Heart left ventricle (tissue), 13 donors: ENCODE results near the gene PTH2.

Experiments
- POLR2A ChIP-seq, 2 donors: fragments of 450-650 bp; IDR thresholded peaks; one replicate each; pipeline ENCODE4 v1.6.1; 2017; ENCODE audit warnings: antibody characterized with exemption in 2 of 2, mild to moderate bottlenecking in 2 of 2, moderate library complexity in 2 of 2
- TF ChIP-seq, protein P1 (sequence below), 12 donors: fragments of 200-600 bp; sonication (generic) in 4 of 12; IDR thresholded peaks; one replicate each; pipeline versions ENCODE4 v1.5.0 to v1.8.0; 2018 to 2022; ENCODE audit warnings: antibody characterized with exemption in 12 of 12, mild to moderate bottlenecking in 5 of 12
- donor health status: ischemic (EF 13 %, LVEDD 7.1; RV severe dilation, severe dysfunction).
- donor health status: DM: no; HTN: yes; CAD: no.
- donor health status: DM: no; HTN: no; CAD: no.
- donor health status: ischemic (EF 25% LVEDD 6.9; RV normal size, moderate dysfunction).
- donor health status: ischemic (EF 25% LVEDD 5.7; RV mildly dilated, moderate dysfunction).
- donor health status: ischemic (EF 35%, LVEDD 5.7; RV mildly dilated, moderate dysfunction).
- donor health status: nonischemic (EF 11% LVEDD 7.7; RV severe dilation, severe dysfunction).
- donor health status: DM: yes; HTN: yes; CAD: no.
- donor health status: PGD.
- donor health status: ischemic (EF 29% LVEDD 5.4; RV normal size, mild dysfunction).
- donor health status: nonischemic (EF 23%, LVEDD 6.1; RV moderate dilation, normal function).

DNA sequence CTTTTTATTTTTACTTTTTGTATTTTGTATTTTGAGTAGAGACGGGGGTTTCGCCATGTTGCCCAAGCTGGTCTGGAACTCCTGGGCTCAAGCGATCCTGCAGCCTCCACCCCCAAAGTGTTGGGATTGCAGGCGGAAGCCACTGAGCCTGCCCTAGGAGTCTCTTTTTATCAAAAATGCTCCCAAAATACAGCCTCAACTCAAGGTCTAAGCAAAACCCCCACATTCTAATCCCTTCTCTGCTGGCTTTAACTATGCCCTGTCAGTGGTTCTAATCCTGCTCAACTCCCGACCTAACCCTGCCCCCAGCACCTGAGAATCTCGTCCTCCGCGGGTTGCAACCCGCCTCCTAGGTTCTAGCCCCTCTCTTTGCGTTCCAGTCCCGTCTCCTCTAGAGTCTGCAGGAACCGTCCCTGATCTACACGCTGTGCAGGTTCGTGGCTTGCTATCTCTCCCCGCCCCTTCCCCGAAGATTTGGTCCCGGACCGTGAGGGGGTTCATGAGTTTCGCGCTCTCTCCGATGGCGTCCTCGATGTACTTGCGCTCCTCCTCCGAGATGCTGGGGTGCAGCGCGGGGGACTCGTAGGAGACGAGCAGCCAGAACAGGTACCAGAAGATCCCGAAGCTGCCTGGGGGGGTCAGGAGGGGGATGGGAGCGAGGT, 10.1 kb upstream of the PTH2 start:
- no peak for TF ChIP-seq POLR2A (IDR thresholded peaks at IDR 0.05)
- TF ChIP-seq, protein P1, sequence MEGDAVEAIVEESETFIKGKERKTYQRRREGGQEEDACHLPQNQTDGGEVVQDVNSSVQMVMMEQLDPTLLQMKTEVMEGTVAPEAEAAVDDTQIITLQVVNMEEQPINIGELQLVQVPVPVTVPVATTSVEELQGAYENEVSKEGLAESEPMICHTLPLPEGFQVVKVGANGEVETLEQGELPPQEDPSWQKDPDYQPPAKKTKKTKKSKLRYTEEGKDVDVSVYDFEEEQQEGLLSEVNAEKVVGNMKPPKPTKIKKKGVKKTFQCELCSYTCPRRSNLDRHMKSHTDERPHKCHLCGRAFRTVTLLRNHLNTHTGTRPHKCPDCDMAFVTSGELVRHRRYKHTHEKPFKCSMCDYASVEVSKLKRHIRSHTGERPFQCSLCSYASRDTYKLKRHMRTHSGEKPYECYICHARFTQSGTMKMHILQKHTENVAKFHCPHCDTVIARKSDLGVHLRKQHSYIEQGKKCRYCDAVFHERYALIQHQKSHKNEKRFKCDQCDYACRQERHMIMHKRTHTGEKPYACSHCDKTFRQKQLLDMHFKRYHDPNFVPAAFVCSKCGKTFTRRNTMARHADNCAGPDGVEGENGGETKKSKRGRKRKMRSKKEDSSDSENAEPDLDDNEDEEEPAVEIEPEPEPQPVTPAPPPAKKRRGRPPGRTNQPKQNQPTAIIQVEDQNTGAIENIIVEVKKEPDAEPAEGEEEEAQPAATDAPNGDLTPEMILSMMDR (IDR thresholded peaks at IDR 0.05): no peak
